ENCODE results near the gene DGKI.

DGKI gene

GRCh38 chr7:137846827-137847567 is at the start of gene DGKI:
Gene DGKI, minus strand, starts transcription at chr7:137846974.
- no peaks in the 10 kb centered on the region for H3K36me3 Mint-ChIP-seq
- peak within 1 kb of the TSS; percentile 57 for H3K4me3 Mint-ChIP-seq

GRCh38 chr7:137895301-137896221 is 48.8 kb upstream of the DGKI start:
- no peaks in the 10 kb centered on the region for H3K9me3 Mint-ChIP-seq
- peaks cover 12% of the 10 kb centered on the region for H3K4me1 Mint-ChIP-seq
- H3K36me3 Mint-ChIP-seq = peaks cover 15% of the 10 kb centered on the region
- no peak overlapping the region for H3K4me3 Mint-ChIP-seq
- H3K27ac Mint-ChIP-seq = no peak overlapping the region
- no peaks in the 10 kb centered on the region for H3K27me3 Mint-ChIP-seq

More at GRCh38 chr7:137846827-137847567, at the start of gene DGKI:
- peaks cover 61% of the 10 kb centered on the region for H3K27me3 Mint-ChIP-seq
- H3K9me3 Mint-ChIP-seq = no peaks in the 10 kb centered on the region
- H3K4me1 Mint-ChIP-seq = peaks cover 4% of the 10 kb centered on the region
- no peak within 1 kb of the TSS for H3K27ac Mint-ChIP-seq

GRCh38 chr7:137893143-137893742 is 46.5 kb upstream of the DGKI start:
- H3K27ac Mint-ChIP-seq = no peak overlapping the region
- no peaks in the 10 kb centered on the region for H3K9me3 Mint-ChIP-seq
- H3K4me1 Mint-ChIP-seq = no peaks in the 10 kb centered on the region
- H3K27me3 Mint-ChIP-seq = no peaks in the 10 kb centered on the region
- peaks cover 15% of the 10 kb centered on the region for H3K36me3 Mint-ChIP-seq
- H3K4me3 Mint-ChIP-seq = no peak overlapping the region

- Mint-ChIP-seq H3K4me3 (no peak overlapping the region), H3K27me3 (no peaks in the 10 kb centered on the region), H3K36me3 (peaks cover 16% of the 10 kb centered on the region), H3K9me3 (no peaks in the 10 kb centered on the region), H3K4me1 (no peaks in the 10 kb centered on the region), H3K27ac (no peak overlapping the region)
These were observed 44.4 kb upstream of the DGKI start for GRCh38 chr7:137891016-137891655.

GRCh38 chr7:137890449-137890921 is 43.7 kb upstream of the DGKI start:
- peaks cover 13% of the 10 kb centered on the region for H3K36me3 Mint-ChIP-seq
- no peaks in the 10 kb centered on the region for H3K9me3 Mint-ChIP-seq
- no peaks in the 10 kb centered on the region for H3K27me3 Mint-ChIP-seq
- no peak overlapping the region for H3K27ac Mint-ChIP-seq
- no peak overlapping the region for H3K4me3 Mint-ChIP-seq
- no peaks in the 10 kb centered on the region for H3K4me1 Mint-ChIP-seq

GRCh38 chr7:137888241-137888640 is 41.5 kb upstream of the DGKI start:
- no peak overlapping the region for H3K27ac Mint-ChIP-seq
- no peaks in the 10 kb centered on the region for H3K9me3 Mint-ChIP-seq
- H3K27me3 Mint-ChIP-seq = no peaks in the 10 kb centered on the region
- peaks cover 14% of the 10 kb centered on the region for H3K36me3 Mint-ChIP-seq
- no peaks in the 10 kb centered on the region for H3K4me1 Mint-ChIP-seq
- H3K4me3 Mint-ChIP-seq = no peak overlapping the region

- Mint-ChIP-seq H3K27ac (no peak overlapping the region), H3K4me1 (no peaks in the 10 kb centered on the region), H3K9me3 (no peaks in the 10 kb centered on the region), H3K27me3 (no peaks in the 10 kb centered on the region), H3K36me3 (peaks cover 18% of the 10 kb centered on the region), H3K4me3 (no peak overlapping the region)
These were observed 40.0 kb upstream of the DGKI start for GRCh38 chr7:137886746-137887145.

GRCh38 chr7:137886281-137886680 is 39.5 kb upstream of the DGKI start:
- H3K27me3 Mint-ChIP-seq = no peaks in the 10 kb centered on the region
- no peak overlapping the region for H3K4me3 Mint-ChIP-seq
- peaks cover 21% of the 10 kb centered on the region for H3K36me3 Mint-ChIP-seq
- no peaks in the 10 kb centered on the region for H3K4me1 Mint-ChIP-seq
- H3K27ac Mint-ChIP-seq = no peak overlapping the region
- no peaks in the 10 kb centered on the region for H3K9me3 Mint-ChIP-seq

GRCh38 chr7:137885678-137886077 is 38.9 kb upstream of the DGKI start:
- no peaks in the 10 kb centered on the region for H3K27me3 Mint-ChIP-seq
- no peak overlapping the region for H3K4me3 Mint-ChIP-seq
- H3K27ac Mint-ChIP-seq = no peak overlapping the region
- no peaks in the 10 kb centered on the region for H3K9me3 Mint-ChIP-seq
- H3K36me3 Mint-ChIP-seq = peaks cover 22% of the 10 kb centered on the region
- no peaks in the 10 kb centered on the region for H3K4me1 Mint-ChIP-seq

GRCh38 chr7:137882806-137883205 is 36.0 kb upstream of the DGKI start:
- no peak overlapping the region for H3K27ac Mint-ChIP-seq
- H3K27me3 Mint-ChIP-seq = no peaks in the 10 kb centered on the region
- H3K4me1 Mint-ChIP-seq = no peaks in the 10 kb centered on the region
- peaks cover 34% of the 10 kb centered on the region for H3K36me3 Mint-ChIP-seq
- no peaks in the 10 kb centered on the region for H3K9me3 Mint-ChIP-seq
- no peak overlapping the region for H3K4me3 Mint-ChIP-seq

- Mint-ChIP-seq H3K9me3 (no peaks in the 10 kb centered on the region), H3K4me1 (no peaks in the 10 kb centered on the region), H3K27me3 (no peaks in the 10 kb centered on the region), H3K27ac (no peak overlapping the region), H3K4me3 (no peak overlapping the region), H3K36me3 (peaks cover 34% of the 10 kb centered on the region)
These were observed 35.5 kb upstream of the DGKI start for GRCh38 chr7:137882261-137882668.

- H3K4me3 Mint-ChIP-seq = no peak overlapping the region
- H3K27ac Mint-ChIP-seq = no peak overlapping the region
- H3K27me3 Mint-ChIP-seq = no peaks in the 10 kb centered on the region
- no peaks in the 10 kb centered on the region for H3K4me1 Mint-ChIP-seq
- H3K36me3 Mint-ChIP-seq = peaks cover 34% of the 10 kb centered on the region
- H3K9me3 Mint-ChIP-seq = no peaks in the 10 kb centered on the region
These were observed 35.0 kb upstream of the DGKI start for GRCh38 chr7:137881607-137882260.

- H3K4me3 Mint-ChIP-seq = no peak overlapping the region
- no peak overlapping the region for H3K27ac Mint-ChIP-seq
- peaks cover 31% of the 10 kb centered on the region for H3K36me3 Mint-ChIP-seq
- H3K4me1 Mint-ChIP-seq = no peaks in the 10 kb centered on the region
- H3K27me3 Mint-ChIP-seq = no peaks in the 10 kb centered on the region
- no peaks in the 10 kb centered on the region for H3K9me3 Mint-ChIP-seq
These were observed 33.7 kb upstream of the DGKI start for GRCh38 chr7:137880432-137880831.

GRCh38 chr7:137879357-137880158 is 32.8 kb upstream of the DGKI start:
- Mint-ChIP-seq H3K4me1 (no peaks in the 10 kb centered on the region), H3K9me3 (no peaks in the 10 kb centered on the region), H3K27ac (no peak overlapping the region), H3K27me3 (no peaks in the 10 kb centered on the region), H3K4me3 (no peak overlapping the region), H3K36me3 (peaks cover 34% of the 10 kb centered on the region)
